ENCODE measurements around the gene GIT2. TPM values are rescaled to one million over a fixed set of nuclear protein-coding genes. Genes with fewer than 3 reads are reported as not detected.

The GIT2 gene
- total RNA-seq: 15.9 and 23.1 TPM in 2 replicates

GRCh38 chr12:109995686-109996482 lies at the start of gene GIT2:
Gene GIT2, minus strand, starts transcription at chr12:109996368. Its CDS starts 144 bp downstream, at chr12:109996224.

GRCh38 chr12:109998904-109999648 lies 2.9 kb upstream of the GIT2 start, which contains the start of gene ANKRD13A:
Gene ANKRD13A, plus strand, starts transcription at chr12:109999430. Its CDS starts 259 bp downstream, at chr12:109999689.

GRCh38 chr12:109899783-109900751 lies 96.1 kb downstream of the GIT2 start, which contains the start of gene TCHP:
Gene TCHP, plus strand, starts transcription at chr12:109900274. Its CDS starts 2,753 bp downstream, at chr12:109903027.

GRCh38 chr12:109880043-109880931 lies 115.9 kb downstream of the GIT2 start, which contains the start of gene GLTP:
Gene GLTP, minus strand, starts transcription at chr12:109880541. Its CDS starts 167 bp downstream, at chr12:109880374.

Other genes starting within 250 kb of the GIT2 start
- 1.2 and 8.7 TPM in 2 replicates for gene TRPV4, start 163.0 kb downstream of the GIT2 start, total RNA-seq
- gene GLTP, start 115.8 kb downstream of the GIT2 start, total RNA-seq: 41.0 and 46.0 TPM in 2 replicates
- gene TCHP, start 96.1 kb downstream of the GIT2 start, total RNA-seq: 7.5 and 9.4 TPM in 2 replicates
- 35.9 and 80.0 TPM in 2 replicates for gene ANKRD13A, start 3.1 kb upstream of the GIT2 start, total RNA-seq
- 5.3 and 16.4 TPM in 2 replicates for gene C12orf76, start 52.2 kb upstream of the GIT2 start, total RNA-seq
- 10.5 and 11.7 TPM in 2 replicates for gene IFT81, start 128.0 kb upstream of the GIT2 start, total RNA-seq